ENCODE data around the gene SOS1. TPM values are rescaled to one million over a fixed set of nuclear protein-coding genes. Genes with fewer than 3 reads are reported as not detected.

Gene SOS1
- polyA plus RNA-seq, 1 of the 3 experiments (the other 2 are of a cell fraction), result 12.8 TPM

GRCh38 chr2:39095624-39096023, 25.2 kb downstream of the SOS1 start:
- Histone ChIP-seq H3K4me2 (no peak overlapping the region), H3K9me2 (no peaks in the 10 kb centered on the region), H3K4me1 (ENCODE audit: control insufficient read depth in 1 of 2, insufficient read depth in 2 of 2, low read depth in 1 of 2, low read length in 1 of 2) (peaks cover 5 to 8% of the 10 kb centered on the region in 2 experiments), H3K4me3 (ENCODE audit: low read depth in 2 of 2, low read length in 1 of 2) (no peak overlapping the region), H3K9ac (no peak overlapping the region), H3K27ac (ENCODE audit: low read depth in 2 of 2, low read length in 1 of 2) (no peak overlapping the region), H3F3A (replicated peaks; ENCODE audit: insufficient read depth) (no peaks in the 10 kb centered on the region), H4K20me1 (ENCODE audit: insufficient read depth) (peaks cover 53% of the 10 kb centered on the region), H3K9me3 (no peaks in the 10 kb centered on the region), H3K36me3 (replicated peaks in 1 of 2; ENCODE audit: control insufficient read depth in 1 of 2, insufficient read depth in 2 of 2, low read length in 1 of 2) (peaks cover 2 to 6% of the 10 kb centered on the region in 2 experiments), H2AFZ (ENCODE audit: low read depth) (no peak overlapping the region), H3K79me2 (ENCODE audit: insufficient read depth) (peaks cover 100% of the 10 kb centered on the region), H3K27me3 (ENCODE audit: insufficient read depth) (no peaks in the 10 kb centered on the region)
- 100% methylated on average over 1 of the region's 1 CpG for WGBS (ENCODE audit: low lambda C conversion rate)
- no peak for TF ChIP-seq TEAD4 (IDR thresholded peaks at IDR 0.05; ENCODE audit: borderline replicate concordance, insufficient read depth)
- TF ChIP-seq, protein P1, sequence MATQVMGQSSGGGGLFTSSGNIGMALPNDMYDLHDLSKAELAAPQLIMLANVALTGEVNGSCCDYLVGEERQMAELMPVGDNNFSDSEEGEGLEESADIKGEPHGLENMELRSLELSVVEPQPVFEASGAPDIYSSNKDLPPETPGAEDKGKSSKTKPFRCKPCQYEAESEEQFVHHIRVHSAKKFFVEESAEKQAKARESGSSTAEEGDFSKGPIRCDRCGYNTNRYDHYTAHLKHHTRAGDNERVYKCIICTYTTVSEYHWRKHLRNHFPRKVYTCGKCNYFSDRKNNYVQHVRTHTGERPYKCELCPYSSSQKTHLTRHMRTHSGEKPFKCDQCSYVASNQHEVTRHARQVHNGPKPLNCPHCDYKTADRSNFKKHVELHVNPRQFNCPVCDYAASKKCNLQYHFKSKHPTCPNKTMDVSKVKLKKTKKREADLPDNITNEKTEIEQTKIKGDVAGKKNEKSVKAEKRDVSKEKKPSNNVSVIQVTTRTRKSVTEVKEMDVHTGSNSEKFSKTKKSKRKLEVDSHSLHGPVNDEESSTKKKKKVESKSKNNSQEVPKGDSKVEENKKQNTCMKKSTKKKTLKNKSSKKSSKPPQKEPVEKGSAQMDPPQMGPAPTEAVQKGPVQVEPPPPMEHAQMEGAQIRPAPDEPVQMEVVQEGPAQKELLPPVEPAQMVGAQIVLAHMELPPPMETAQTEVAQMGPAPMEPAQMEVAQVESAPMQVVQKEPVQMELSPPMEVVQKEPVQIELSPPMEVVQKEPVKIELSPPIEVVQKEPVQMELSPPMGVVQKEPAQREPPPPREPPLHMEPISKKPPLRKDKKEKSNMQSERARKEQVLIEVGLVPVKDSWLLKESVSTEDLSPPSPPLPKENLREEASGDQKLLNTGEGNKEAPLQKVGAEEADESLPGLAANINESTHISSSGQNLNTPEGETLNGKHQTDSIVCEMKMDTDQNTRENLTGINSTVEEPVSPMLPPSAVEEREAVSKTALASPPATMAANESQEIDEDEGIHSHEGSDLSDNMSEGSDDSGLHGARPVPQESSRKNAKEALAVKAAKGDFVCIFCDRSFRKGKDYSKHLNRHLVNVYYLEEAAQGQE (IDR thresholded peaks at IDR 0.05; ENCODE audit: low read depth, low read length), result no peak
- TF ChIP-seq RCOR1 (IDR thresholded peaks at IDR 0.05; ENCODE audit: low read length), result no peak
- no peak for TF ChIP-seq MEF2A (IDR thresholded peaks at IDR 0.05; ENCODE audit: borderline replicate concordance, low read depth)
- TF ChIP-seq USF1 (IDR thresholded peaks at IDR 0.05; ENCODE audit: borderline replicate concordance, low read depth), result no peak
- TF ChIP-seq FOXJ3 (CRISPR knock-in tag; IDR thresholded peaks at IDR 0.05), result no peak
- no peak for TF ChIP-seq RAD21 (IDR thresholded peaks at IDR 0.05; ENCODE audit: low read length)
- no peak for TF ChIP-seq ZBTB33 (IDR thresholded peaks at IDR 0.05; ENCODE audit: borderline replicate concordance, low read depth)
- no peak for TF ChIP-seq SMC3 (IDR thresholded peaks at IDR 0.05; ENCODE audit: low read depth, low read length)
- TF ChIP-seq CHD2 (IDR thresholded peaks at IDR 0.05; ENCODE audit: low read length, partially characterized antibody), result no peak
- TF ChIP-seq, protein P2, sequence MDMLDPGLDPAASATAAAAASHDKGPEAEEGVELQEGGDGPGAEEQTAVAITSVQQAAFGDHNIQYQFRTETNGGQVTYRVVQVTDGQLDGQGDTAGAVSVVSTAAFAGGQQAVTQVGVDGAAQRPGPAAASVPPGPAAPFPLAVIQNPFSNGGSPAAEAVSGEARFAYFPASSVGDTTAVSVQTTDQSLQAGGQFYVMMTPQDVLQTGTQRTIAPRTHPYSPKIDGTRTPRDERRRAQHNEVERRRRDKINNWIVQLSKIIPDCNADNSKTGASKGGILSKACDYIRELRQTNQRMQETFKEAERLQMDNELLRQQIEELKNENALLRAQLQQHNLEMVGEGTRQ (IDR thresholded peaks at IDR 0.05; ENCODE audit: borderline replicate concordance, low read depth, low read length), result no peak
- no peak for TF ChIP-seq FOXM1 (IDR thresholded peaks at IDR 0.05; ENCODE audit: low read depth)
- no peak for TF ChIP-seq JUND (IDR thresholded peaks at IDR 0.05)
- TF ChIP-seq GATA2 (CRISPR knock-in tag; IDR thresholded peaks at IDR 0.05), result no peak
- no peak for TF ChIP-seq IRF3 (IDR thresholded peaks at IDR 0.05; ENCODE audit: low read depth, low read length)
- no peak for TF ChIP-seq EP300 (IDR thresholded peaks at IDR 0.05; ENCODE audit: borderline replicate concordance in 1 of 2, low read depth in 1 of 2, low read length in 1 of 2)
- no peak for TF ChIP-seq SIN3A (IDR thresholded peaks at IDR 0.05; ENCODE audit: borderline replicate concordance, low read depth, low read length)
- TF ChIP-seq FOSL2 (IDR thresholded peaks at IDR 0.05; ENCODE audit: borderline replicate concordance, low read depth), result no peak
- no peak for TF ChIP-seq MAX (IDR thresholded peaks at IDR 0.05; ENCODE audit: low read depth)
- no peak for DNase-seq
- CTCF ChIA-PET, result interaction anchor here (0.7 to 2.7 kb wide), 4 partner anchors 12 to 132 kb away, joined by 3 to 12 read pairs (median 6); no protein-coding TSS in a partner anchor
- POLR2A ChIA-PET, result no interaction called here
